ENCODE results near the gene ZBTB39. TPM values are rescaled to one million over a fixed set of nuclear protein-coding genes. Genes with fewer than 3 reads are reported as not detected.

ZBTB39 gene
- total RNA-seq, 1 donor from 2014 or later: 6.1 TPM

GRCh38 chr12:57046947-57047890 is 40.9 kb upstream of the ZBTB39 start:
- no peak for TF ChIP-seq POLR2AphosphoS5 (IDR thresholded peaks at IDR 0.05; ENCODE audit: insufficient read depth in 1 of 2, low read depth in 1 of 2)
- TF ChIP-seq CTCF (IDR thresholded peaks at IDR 0.05): no peak
- TF ChIP-seq POLR2A (IDR thresholded peaks at IDR 0.05): no peak
- H3K4me3 ChIP-seq: no peak overlapping the region
- no peak overlapping the region for H3K27ac ChIP-seq
- no peaks in the 10 kb centered on the region for H3K4me1 ChIP-seq
- intact Hi-C loops (cut with DNase I): no loop called here
- no peaks in the 10 kb centered on the region for H3K36me3 ChIP-seq
- H3K9me3 ChIP-seq: no peaks in the 10 kb centered on the region
- DNase-seq (ENCODE audit: extremely low spot score in 2 of 2): no peak
- no peaks in the 10 kb centered on the region for H3K27me3 ChIP-seq

- TF ChIP-seq POLR2A (IDR thresholded peaks at IDR 0.05) (no peak), POLR2AphosphoS5 (IDR thresholded peaks at IDR 0.05; ENCODE audit: insufficient read depth in 1 of 2, low read depth in 1 of 2) (no peak), CTCF (IDR thresholded peaks at IDR 0.05) (no peak)
- no peak overlapping the region for H3K27ac ChIP-seq
- no peaks in the 10 kb centered on the region for H3K4me1 ChIP-seq
- H3K4me3 ChIP-seq: no peak overlapping the region
- H3K9me3 ChIP-seq: no peaks in the 10 kb centered on the region
- intact Hi-C loops (cut with DNase I): no loop called here
- H3K27me3 ChIP-seq: no peaks in the 10 kb centered on the region
- no peak for DNase-seq (ENCODE audit: extremely low spot score in 2 of 2)
- H3K36me3 ChIP-seq: no peaks in the 10 kb centered on the region
These were observed 39.9 kb upstream of the ZBTB39 start for GRCh38 chr12:57046086-57046791.

- Histone ChIP-seq H3K36me3 (no peaks in the 10 kb centered on the region), H3K4me1 (no peaks in the 10 kb centered on the region), H3K27me3 (no peaks in the 10 kb centered on the region), H3K27ac (no peak overlapping the region), H3K9me3 (no peaks in the 10 kb centered on the region), H3K4me3 (no peak overlapping the region)
- TF ChIP-seq POLR2A (IDR thresholded peaks at IDR 0.05) (no peak), POLR2AphosphoS5 (IDR thresholded peaks at IDR 0.05; ENCODE audit: insufficient read depth in 1 of 2, low read depth in 1 of 2) (no peak)
- intact Hi-C loops (cut with DNase I): no loop called here
- no peak for DNase-seq (ENCODE audit: extremely low spot score in 2 of 2)
These were observed 38.5 kb upstream of the ZBTB39 start for GRCh38 chr12:57044889-57045288.

GRCh38 chr12:57044468-57044867 is 38.1 kb upstream of the ZBTB39 start:
- Histone ChIP-seq H3K4me3 (no peak overlapping the region), H3K4me1 (no peaks in the 10 kb centered on the region), H3K9me3 (no peaks in the 10 kb centered on the region), H3K36me3 (no peaks in the 10 kb centered on the region), H3K27ac (no peak overlapping the region), H3K27me3 (no peaks in the 10 kb centered on the region)
- TF ChIP-seq POLR2A (IDR thresholded peaks at IDR 0.05) (no peak), POLR2AphosphoS5 (IDR thresholded peaks at IDR 0.05; ENCODE audit: insufficient read depth in 1 of 2, low read depth in 1 of 2) (no peak), CTCF (IDR thresholded peaks at IDR 0.05) (no peak)
- DNase-seq (ENCODE audit: extremely low spot score in 2 of 2): no peak
- intact Hi-C loops (cut with DNase I): no loop called here

- Histone ChIP-seq H3K36me3 (no peaks in the 10 kb centered on the region), H3K4me1 (no peaks in the 10 kb centered on the region), H3K27me3 (no peaks in the 10 kb centered on the region), H3K27ac (no peak overlapping the region), H3K9me3 (no peaks in the 10 kb centered on the region), H3K4me3 (no peak overlapping the region)
- intact Hi-C loops (cut with DNase I): no loop called here
- TF ChIP-seq POLR2A (IDR thresholded peaks at IDR 0.05): no peak
- TF ChIP-seq CTCF (IDR thresholded peaks at IDR 0.05): no peak
- TF ChIP-seq POLR2AphosphoS5 (IDR thresholded peaks at IDR 0.05; ENCODE audit: insufficient read depth in 1 of 2, low read depth in 1 of 2): no peak
- no peak for DNase-seq (ENCODE audit: extremely low spot score in 2 of 2)
These were observed 36.3 kb upstream of the ZBTB39 start for GRCh38 chr12:57042695-57043094.
